G401 (cell line): ENCODE data around the gene GRK2. TPM values are rescaled to one million over a fixed set of nuclear protein-coding genes. Genes with fewer than 3 reads are reported as not detected.
"Not testable (repeated sequence)": the region's sequence is repeated elsewhere in the genome, so short reads cannot be mapped to it uniquely, and the experiment has no call there.

Experiments
- DNase-seq: peaks from one replicate; pipeline ENCODE4 v3.0.0-alpha.2; 2015; ENCODE audit warnings: low spot score
- in situ Hi-C: cut with HindIII; loops from 2 replicates; pipeline ENCODE4 v1.10.0; 2016; ENCODE audit warnings: low sequenced_read_pairs, mixed read lengths
- total RNA-seq: library from RNA; depleted of rRNA; stranded (reverse); fragments of >200 nt; shearing (Covaris generic); gene quantifications from 2 replicates; pipeline ENCODE4 v1.2.3, GENCODE V29; 2014; rRNA removed

The GRK2 gene
- total RNA-seq = 35.1 and 48.8 TPM in 2 replicates

DNA sequence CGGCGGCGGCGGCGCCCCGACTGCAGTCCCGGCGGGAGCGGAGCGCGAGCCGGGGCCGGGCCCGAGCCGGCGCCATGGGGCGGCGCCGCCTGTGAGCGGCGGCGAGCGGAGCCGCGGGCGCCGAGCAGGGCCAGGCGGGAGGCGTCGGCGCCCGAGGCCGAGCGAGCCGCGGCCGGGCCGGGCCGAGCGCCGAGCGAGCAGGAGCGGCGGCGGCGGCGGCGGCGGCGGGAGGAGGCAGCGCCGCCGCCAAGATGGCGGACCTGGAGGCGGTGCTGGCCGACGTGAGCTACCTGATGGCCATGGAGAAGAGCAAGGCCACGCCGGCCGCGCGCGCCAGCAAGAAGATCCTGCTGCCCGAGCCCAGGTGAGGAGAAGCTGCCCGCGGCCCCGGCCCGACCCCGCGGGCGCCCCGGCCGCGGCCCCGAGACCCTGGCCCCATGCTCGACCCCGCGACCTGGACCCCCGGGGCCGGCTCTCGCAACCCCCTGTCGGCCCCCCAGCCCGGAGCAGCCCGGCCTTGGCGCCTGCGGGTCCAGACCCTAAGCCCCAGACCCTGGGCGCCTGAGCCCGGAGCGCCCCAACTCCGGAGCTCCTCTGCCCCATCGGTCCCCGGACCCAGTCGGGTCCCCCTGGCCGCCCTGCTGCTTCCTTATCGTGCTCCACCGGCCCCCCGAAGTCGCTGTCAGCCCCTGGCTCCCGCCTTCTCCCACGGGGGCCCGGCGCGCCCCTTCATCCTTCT is at the start of gene GRK2:
Gene GRK2, plus strand, starts transcription at position 25 of the 739 bp plus-strand sequence. Its CDS starts 227 bp downstream, at position 252.
- peak; percentile 47 for DNase-seq

GRCh38 chr11:67227726-67228125 is 38.5 kb upstream of the GRK2 start:
- no peak for DNase-seq
- in situ Hi-C loops = no loop called here

More for the DNA sequence above, at the start of gene GRK2:
- in situ Hi-C loops = no loop called here

GRCh38 chr11:67230406-67230805 is 35.9 kb upstream of the GRK2 start:
- in situ Hi-C loops = loop anchor here (10.0 kb wide), 1 partner anchor 116 kb away; the partner anchor contains the start of gene KDM2A
- no peak for DNase-seq

GRCh38 chr11:67230886-67231285 is 35.4 kb upstream of the GRK2 start:
- in situ Hi-C loops = loop anchor here (10.0 kb wide), 1 partner anchor 116 kb away; the partner anchor contains the start of gene KDM2A
- DNase-seq = no peak

GRCh38 chr11:67233584-67234190 is 32.6 kb upstream of the GRK2 start:
- in situ Hi-C loops = loop anchor here (10.0 kb wide), 1 partner anchor 119 kb away; the partner anchor contains the start of gene KDM2A

DNA sequence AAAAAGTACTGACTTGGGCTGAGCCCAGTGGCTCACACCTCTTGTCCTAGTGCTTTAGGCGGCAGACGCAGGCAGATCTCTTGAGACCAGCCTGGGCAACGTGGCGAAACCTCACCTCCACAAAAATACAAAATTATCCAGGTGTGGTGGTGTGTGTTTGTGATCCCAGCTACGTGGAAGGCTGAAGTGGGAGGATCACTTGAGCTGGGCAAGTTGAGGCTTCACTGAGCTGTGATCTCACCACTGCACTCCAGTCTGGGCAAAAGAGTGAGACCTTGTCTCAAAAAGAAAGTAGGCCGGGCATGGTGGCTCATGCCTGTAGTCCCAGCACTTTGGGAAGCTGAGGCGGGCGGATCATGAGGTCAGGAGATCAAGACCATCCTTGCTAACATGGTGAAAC is 31.7 kb upstream of the GRK2 start:
- in situ Hi-C loops = loop anchor here (10.0 kb wide), 1 partner anchor 120 kb away; the partner anchor contains the start of gene KDM2A
- DNase-seq = not testable (repeated sequence)

More at GRCh38 chr11:67233584-67234190, 32.6 kb upstream of the GRK2 start:
- DNase-seq = no peak

DNA sequence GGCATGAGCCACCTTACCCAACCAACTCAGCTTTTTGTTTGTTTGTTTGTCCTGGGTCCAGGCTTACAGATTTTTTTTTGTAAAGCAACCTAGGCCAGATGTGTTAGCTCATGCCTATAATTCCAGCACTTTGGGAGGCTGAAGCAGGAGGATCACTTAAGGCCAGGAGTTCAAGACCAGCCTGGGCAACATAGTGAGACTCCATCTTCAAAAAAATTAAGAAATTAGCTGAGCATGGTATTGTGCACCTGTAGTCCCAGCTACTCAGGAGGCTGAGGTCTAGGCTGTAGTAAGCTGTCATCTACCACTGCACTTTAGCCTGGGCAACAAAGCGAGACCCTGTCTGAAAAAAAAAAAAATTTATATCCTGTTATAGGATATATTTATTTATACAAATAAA is 28.7 kb upstream of the GRK2 start:
- in situ Hi-C loops = loop anchor here (10.0 kb wide), 1 partner anchor 123 kb away; the partner anchor contains the start of gene KDM2A
- no peak for DNase-seq

- in situ Hi-C loops = loop anchor here (10.0 kb wide), 1 partner anchor 124 kb away; the partner anchor contains the start of gene KDM2A
- peak; percentile 28 for DNase-seq
Observed at GRCh38 chr11:67238894-67239782, 27.1 kb upstream of the GRK2 start.

DNA sequence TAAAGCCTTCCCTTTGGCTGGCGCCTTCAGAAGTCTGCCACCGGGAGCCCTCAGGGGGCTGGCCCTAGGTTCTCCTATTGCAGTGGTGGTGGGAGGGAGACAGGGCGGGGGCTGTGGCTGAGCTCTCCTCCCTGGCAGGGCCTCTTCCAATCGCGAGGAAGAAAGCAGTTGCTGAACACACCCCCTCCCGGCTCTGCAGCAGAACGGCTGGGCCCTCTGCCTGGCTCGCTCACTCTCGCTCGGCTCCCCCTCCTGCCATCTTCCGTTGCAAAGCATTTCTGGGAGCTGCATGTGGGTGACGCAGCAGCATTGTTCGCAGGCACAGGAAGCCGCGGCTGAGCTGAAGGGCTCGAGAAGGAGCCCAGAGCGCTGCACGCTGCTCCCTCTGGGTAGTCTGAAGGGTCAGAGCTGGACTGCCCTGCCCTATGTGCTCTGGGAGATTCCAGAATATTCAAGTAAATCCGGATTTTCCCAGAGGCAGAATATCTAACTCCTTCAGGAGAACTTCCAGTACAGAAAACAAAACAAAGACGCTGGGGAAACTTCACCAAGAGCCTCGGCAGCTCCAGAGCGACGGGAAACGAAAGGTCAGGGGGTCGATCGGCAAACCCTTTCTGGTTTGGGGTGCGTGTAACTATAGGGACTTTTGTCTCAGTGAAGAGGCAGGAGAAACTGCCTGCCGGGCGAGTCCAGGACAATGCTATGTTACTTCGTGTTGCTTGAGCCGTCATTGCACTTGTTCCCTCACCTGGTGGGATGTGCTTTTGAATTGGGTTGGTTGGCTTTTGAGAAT is 26.3 kb upstream of the GRK2 start:
- in situ Hi-C loops = loop anchor here (10.0 kb wide), 1 partner anchor 125 kb away; the partner anchor contains the start of gene KDM2A

GRCh38 chr11:67240576-67241389 is 25.5 kb upstream of the GRK2 start:
- in situ Hi-C loops = no loop called here
- DNase-seq = peak; percentile 56

More for the DNA sequence above, 26.3 kb upstream of the GRK2 start:
- peak; percentile 99 for DNase-seq

GRCh38 chr11:67242548-67242947 is 23.7 kb upstream of the GRK2 start:
- DNase-seq = no peak
- in situ Hi-C loops = no loop called here

GRCh38 chr11:67243051-67243450 is 23.2 kb upstream of the GRK2 start:
- in situ Hi-C loops = no loop called here
- DNase-seq = no peak

GRCh38 chr11:67245046-67245445 is 21.2 kb upstream of the GRK2 start:
- in situ Hi-C loops = no loop called here
- no peak for DNase-seq

DNA sequence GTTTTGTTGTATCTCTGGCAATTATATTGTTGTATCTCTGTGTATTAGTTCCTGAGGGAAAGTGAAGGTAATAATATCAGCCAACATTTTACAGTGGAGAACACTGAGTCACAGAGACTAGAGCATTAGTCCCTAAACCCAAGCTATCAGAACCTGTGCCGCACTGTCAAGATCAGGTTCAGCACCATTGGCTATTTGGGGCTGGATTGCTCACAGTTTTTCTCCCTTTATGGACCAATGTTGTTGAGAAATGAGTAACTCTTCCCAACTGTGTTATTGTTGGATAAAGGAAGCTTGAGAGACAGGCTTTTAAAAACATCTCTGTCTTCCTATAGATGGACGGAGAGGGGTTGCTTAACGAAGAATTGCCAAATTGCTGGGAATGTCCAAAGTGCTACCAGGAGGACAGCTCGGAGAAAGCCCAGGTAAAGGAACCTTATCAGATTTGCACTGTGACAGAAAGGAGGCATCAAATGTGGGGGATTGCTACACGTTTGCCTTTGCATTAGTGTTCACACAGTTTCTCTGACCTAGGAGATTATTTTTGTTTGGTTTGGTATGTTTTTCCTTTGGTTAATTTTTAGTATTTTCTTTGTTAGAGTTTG is 18.2 kb upstream of the GRK2 start:
- in situ Hi-C loops = no loop called here
- DNase-seq = no peak

DNA sequence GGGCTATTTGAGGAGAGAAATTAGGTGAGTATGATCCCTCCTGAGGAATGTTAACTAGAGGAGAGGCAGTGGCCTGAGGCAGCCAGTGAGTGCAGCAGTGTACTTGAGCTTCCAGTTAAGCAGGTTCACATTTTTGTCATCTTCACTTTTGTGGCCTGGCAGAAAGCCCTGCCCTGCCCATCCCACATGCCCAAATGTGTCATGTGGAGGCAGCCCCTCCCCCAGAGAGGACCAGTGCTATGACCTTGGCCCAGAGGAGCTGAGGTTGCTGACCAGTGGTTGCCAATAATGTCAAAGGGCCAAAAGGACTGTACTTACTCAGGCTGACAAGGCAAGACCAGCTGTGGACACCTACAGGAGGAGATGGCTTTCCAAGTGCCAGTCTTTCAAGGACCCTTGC is 17.6 kb upstream of the GRK2 start:
- in situ Hi-C loops = no loop called here
- DNase-seq = no peak

GRCh38 chr11:67250059-67251043 is 15.9 kb upstream of the GRK2 start:
- DNase-seq = no peak
- in situ Hi-C loops = loop anchor here (10.0 kb wide), 1 partner anchor 64 kb away; no protein-coding TSS in a partner anchor
